ENCODE results near the gene CFDP1.

Gene CFDP1

GRCh38 chr16:75308011-75308410 lies 125.3 kb downstream of the CFDP1 start:
- Histone ChIP-seq H3K27ac (ENCODE audit: low read depth, low read length, severe bottlenecking) (no peak overlapping the region), H3K4me1 (ENCODE audit: control insufficient read depth, insufficient read depth, low read length, poor library complexity, severe bottlenecking) (peaks cover 38% of the 10 kb centered on the region), H3K4me3 (ENCODE audit: extremely low read depth, insufficient read depth, low read length, poor library complexity, severe bottlenecking) (no peak overlapping the region), H3K36me3 (ENCODE audit: control insufficient read depth, insufficient read depth, low read length) (peaks cover 21% of the 10 kb centered on the region), H3K9me3 (ENCODE audit: control insufficient read depth, low read length) (no peaks in the 10 kb centered on the region)
- WGBS, 2 experiments (ENCODE audit: insufficient coverage in 2 of 2), result 94% methylated on average over 2 of the region's 3 CpGs; no CpG with 5 or more reads in 1 of the 2 experiments

- no peak overlapping the region for H3K27ac ChIP-seq (ENCODE audit: low read depth, low read length, severe bottlenecking)
These were observed 125.8 kb downstream of the CFDP1 start for GRCh38 chr16:75307506-75307905.

DNA sequence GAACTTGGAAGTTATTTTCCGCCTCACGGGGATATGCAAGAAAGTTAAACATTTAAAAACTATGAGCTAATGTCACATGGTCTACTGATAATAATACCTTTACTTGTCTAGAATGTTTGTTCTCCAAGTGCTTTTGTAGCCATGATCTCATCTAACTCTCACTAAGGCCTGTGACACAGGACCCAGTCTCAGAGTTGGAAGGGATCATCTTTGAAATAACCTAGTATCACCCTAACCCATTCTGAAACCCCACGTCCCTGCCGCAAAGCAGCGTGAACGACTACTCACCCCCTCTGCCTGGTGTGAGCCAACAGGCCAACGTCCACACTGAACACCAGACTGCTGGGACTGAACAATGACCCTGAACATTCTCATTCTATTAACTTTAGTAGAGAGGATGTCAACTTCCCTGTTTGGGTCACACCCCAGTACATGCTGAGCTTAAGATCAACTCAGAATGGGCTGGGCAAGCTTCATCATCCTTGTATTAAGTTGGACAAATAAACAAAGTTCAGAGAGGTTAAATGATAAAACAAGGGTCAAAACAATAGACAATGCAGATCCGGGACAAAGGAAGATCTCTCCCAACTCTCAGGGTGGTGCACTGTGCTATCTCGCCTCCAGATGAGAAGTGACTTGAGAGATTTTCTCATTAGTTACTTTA lies 127.1 kb downstream of the CFDP1 start:
- Histone ChIP-seq H3K9me3 (ENCODE audit: control insufficient read depth, low read length) (no peaks in the 10 kb centered on the region), H3K27ac (ENCODE audit: low read depth, low read length, severe bottlenecking) (peak overlapping the region; percentile 98), H3K36me3 (ENCODE audit: control insufficient read depth, insufficient read depth, low read length) (peaks cover 26% of the 10 kb centered on the region), H3K4me3 (ENCODE audit: extremely low read depth, insufficient read depth, low read length, poor library complexity, severe bottlenecking) (no peak overlapping the region), H3K4me1 (ENCODE audit: control insufficient read depth, insufficient read depth, low read length, poor library complexity, severe bottlenecking) (peaks cover 53% of the 10 kb centered on the region)
- 90 to 94% methylated on average over 6 to 7 of the region's 9 CpGs for WGBS, 2 experiments (ENCODE audit: insufficient coverage in 2 of 2)

More at GRCh38 chr16:75307506-75307905, 125.8 kb downstream of the CFDP1 start:
- WGBS, 2 experiments (ENCODE audit: insufficient coverage in 2 of 2), result 84 to 87% methylated on average over 2 of the region's 3 CpGs
- Histone ChIP-seq H3K4me1 (ENCODE audit: control insufficient read depth, insufficient read depth, low read length, poor library complexity, severe bottlenecking) (peaks cover 40% of the 10 kb centered on the region), H3K36me3 (ENCODE audit: control insufficient read depth, insufficient read depth, low read length) (peaks cover 25% of the 10 kb centered on the region), H3K4me3 (ENCODE audit: extremely low read depth, insufficient read depth, low read length, poor library complexity, severe bottlenecking) (no peak overlapping the region), H3K9me3 (ENCODE audit: control insufficient read depth, low read length) (no peaks in the 10 kb centered on the region)

DNA sequence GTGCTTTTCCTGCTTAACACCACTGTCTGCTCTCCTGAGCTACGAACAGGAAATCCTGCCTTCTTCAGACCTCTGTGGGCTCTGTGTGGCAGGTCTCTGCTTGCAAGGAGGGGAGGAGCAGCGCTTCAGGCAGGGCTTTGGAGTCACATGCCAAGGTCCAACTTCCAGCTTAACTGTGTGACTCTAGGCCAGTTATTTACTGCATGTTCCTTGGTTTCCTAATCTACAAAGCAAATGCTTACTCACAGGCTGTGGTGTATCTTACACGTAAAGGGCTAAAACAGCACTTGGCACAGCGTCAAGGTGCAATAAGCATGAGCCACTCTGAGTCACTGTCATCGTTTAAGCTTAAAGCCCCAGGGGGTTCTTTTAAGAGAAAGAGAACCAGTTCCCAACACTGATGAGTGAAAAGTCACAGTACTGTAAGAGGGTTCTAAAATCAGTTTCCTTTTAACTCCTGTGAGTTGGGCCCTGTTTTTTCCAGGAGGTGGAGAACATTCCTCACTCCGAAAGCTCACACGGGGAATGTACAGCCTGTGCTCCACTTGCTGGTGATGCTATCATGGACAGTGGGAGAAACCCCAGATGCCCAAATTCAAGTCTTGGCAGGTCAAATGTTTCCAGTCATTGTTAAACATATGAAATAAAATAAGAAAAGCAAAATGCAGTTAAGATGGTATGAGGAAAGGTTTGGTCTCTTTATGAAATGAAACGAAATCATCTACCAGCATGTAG lies 127.8 kb downstream of the CFDP1 start:
- H3K4me3 ChIP-seq (ENCODE audit: extremely low read depth, insufficient read depth, low read length, poor library complexity, severe bottlenecking), result no peak overlapping the region
- H3K4me1 ChIP-seq (ENCODE audit: control insufficient read depth, insufficient read depth, low read length, poor library complexity, severe bottlenecking), result peaks cover 53% of the 10 kb centered on the region
- WGBS, 2 experiments (ENCODE audit: insufficient coverage in 2 of 2), result 56 to 67% methylated on average over 7 to 8 of the region's 8 CpGs
- H3K36me3 ChIP-seq (ENCODE audit: control insufficient read depth, insufficient read depth, low read length), result peaks cover 31% of the 10 kb centered on the region
- no peaks in the 10 kb centered on the region for H3K9me3 ChIP-seq (ENCODE audit: control insufficient read depth, low read length)
- H3K27ac ChIP-seq (ENCODE audit: low read depth, low read length, severe bottlenecking), result peak overlapping the region; percentile 98

GRCh38 chr16:75304521-75305363 lies 128.6 kb downstream of the CFDP1 start:
- WGBS, 2 experiments (ENCODE audit: insufficient coverage in 2 of 2), result 90 to 95% methylated on average over 4 of the region's 4 CpGs
- peaks cover 53% of the 10 kb centered on the region for H3K4me1 ChIP-seq (ENCODE audit: control insufficient read depth, insufficient read depth, low read length, poor library complexity, severe bottlenecking)
- H3K9me3 ChIP-seq (ENCODE audit: control insufficient read depth, low read length), result no peaks in the 10 kb centered on the region
- H3K36me3 ChIP-seq (ENCODE audit: control insufficient read depth, insufficient read depth, low read length), result peaks cover 37% of the 10 kb centered on the region
- H3K4me3 ChIP-seq (ENCODE audit: extremely low read depth, insufficient read depth, low read length, poor library complexity, severe bottlenecking), result no peak overlapping the region
- H3K27ac ChIP-seq (ENCODE audit: low read depth, low read length, severe bottlenecking), result peak overlapping the region; percentile 98

- Histone ChIP-seq H3K36me3 (ENCODE audit: control insufficient read depth, insufficient read depth, low read length) (peaks cover 51% of the 10 kb centered on the region), H3K9me3 (ENCODE audit: control insufficient read depth, low read length) (no peaks in the 10 kb centered on the region), H3K4me3 (ENCODE audit: extremely low read depth, insufficient read depth, low read length, poor library complexity, severe bottlenecking) (no peak overlapping the region), H3K27ac (ENCODE audit: low read depth, low read length, severe bottlenecking) (peak overlapping the region; percentile 16), H3K4me1 (ENCODE audit: control insufficient read depth, insufficient read depth, low read length, poor library complexity, severe bottlenecking) (peaks cover 50% of the 10 kb centered on the region)
- 83 to 100% methylated on average over 1 of the region's 1 CpG for WGBS, 2 experiments (ENCODE audit: insufficient coverage in 2 of 2)
These were observed 131.5 kb downstream of the CFDP1 start for GRCh38 chr16:75301804-75302203.

- Histone ChIP-seq H3K4me1 (ENCODE audit: control insufficient read depth, insufficient read depth, low read length, poor library complexity, severe bottlenecking) (peaks cover 23% of the 10 kb centered on the region), H3K27ac (ENCODE audit: low read depth, low read length, severe bottlenecking) (no peak overlapping the region), H3K4me3 (ENCODE audit: extremely low read depth, insufficient read depth, low read length, poor library complexity, severe bottlenecking) (no peak overlapping the region), H3K9me3 (ENCODE audit: control insufficient read depth, low read length) (no peaks in the 10 kb centered on the region), H3K36me3 (ENCODE audit: control insufficient read depth, insufficient read depth, low read length) (peaks cover 70% of the 10 kb centered on the region)
- 97 to 100% methylated on average over 4 to 6 of the region's 6 CpGs for WGBS, 2 experiments (ENCODE audit: insufficient coverage in 2 of 2)
These were observed 135.0 kb downstream of the CFDP1 start for GRCh38 chr16:75298267-75298666.

- Histone ChIP-seq H3K36me3 (ENCODE audit: control insufficient read depth, insufficient read depth, low read length) (peaks cover 76% of the 10 kb centered on the region), H3K27ac (ENCODE audit: low read depth, low read length, severe bottlenecking) (no peak overlapping the region), H3K4me1 (ENCODE audit: control insufficient read depth, insufficient read depth, low read length, poor library complexity, severe bottlenecking) (peaks cover 12% of the 10 kb centered on the region), H3K9me3 (ENCODE audit: control insufficient read depth, low read length) (no peaks in the 10 kb centered on the region), H3K4me3 (ENCODE audit: extremely low read depth, insufficient read depth, low read length, poor library complexity, severe bottlenecking) (no peak overlapping the region)
- 100% methylated on average over 1 of the region's 1 CpG for whole genome bisulfite sequencing, 2 experiments (ENCODE audit: insufficient coverage in 2 of 2)
These were observed 136.7 kb downstream of the CFDP1 start for GRCh38 chr16:75296606-75297005.

DNA sequence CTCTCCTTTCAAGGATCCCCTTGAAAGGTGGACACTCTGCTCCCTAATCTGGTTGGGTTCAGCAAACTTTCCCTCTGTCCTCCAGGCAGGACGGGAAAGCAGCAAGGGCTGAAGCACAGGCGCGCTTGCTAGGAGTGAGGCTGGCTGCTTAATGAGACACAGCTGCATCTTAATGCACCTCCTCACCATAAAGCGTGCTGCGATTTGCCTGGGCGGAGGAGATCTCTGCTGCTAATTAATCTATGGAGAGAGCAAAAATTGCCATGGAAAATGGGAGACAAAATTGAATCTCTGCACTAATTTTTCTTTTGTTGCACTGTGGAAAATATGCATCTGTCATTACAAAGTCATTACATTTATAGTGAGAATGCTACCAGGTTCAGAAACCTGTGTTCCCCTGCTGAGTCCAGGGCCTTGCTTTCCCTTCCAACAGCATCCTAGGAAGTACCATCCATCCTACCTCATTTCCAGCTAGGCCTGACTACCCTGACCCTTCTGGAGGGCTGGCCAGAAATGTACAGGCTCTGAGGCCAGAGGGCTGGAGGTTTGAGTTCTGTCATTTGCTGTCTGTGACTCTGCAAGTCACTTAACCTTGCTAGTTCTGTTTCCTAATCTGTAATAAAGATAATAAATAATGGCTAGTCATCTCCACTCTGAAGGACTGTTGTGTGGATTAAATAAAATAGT lies 138.4 kb downstream of the CFDP1 start:
- Histone ChIP-seq H3K36me3 (ENCODE audit: control insufficient read depth, insufficient read depth, low read length) (peaks cover 70% of the 10 kb centered on the region), H3K27ac (ENCODE audit: low read depth, low read length, severe bottlenecking) (no peak overlapping the region), H3K9me3 (ENCODE audit: control insufficient read depth, low read length) (no peaks in the 10 kb centered on the region), H3K4me1 (ENCODE audit: control insufficient read depth, insufficient read depth, low read length, poor library complexity, severe bottlenecking) (peaks cover 8% of the 10 kb centered on the region), H3K4me3 (ENCODE audit: extremely low read depth, insufficient read depth, low read length, poor library complexity, severe bottlenecking) (no peak overlapping the region)
- 100% methylated on average over 3 of the region's 6 CpGs for WGBS, 2 experiments (ENCODE audit: insufficient coverage in 2 of 2)

DNA sequence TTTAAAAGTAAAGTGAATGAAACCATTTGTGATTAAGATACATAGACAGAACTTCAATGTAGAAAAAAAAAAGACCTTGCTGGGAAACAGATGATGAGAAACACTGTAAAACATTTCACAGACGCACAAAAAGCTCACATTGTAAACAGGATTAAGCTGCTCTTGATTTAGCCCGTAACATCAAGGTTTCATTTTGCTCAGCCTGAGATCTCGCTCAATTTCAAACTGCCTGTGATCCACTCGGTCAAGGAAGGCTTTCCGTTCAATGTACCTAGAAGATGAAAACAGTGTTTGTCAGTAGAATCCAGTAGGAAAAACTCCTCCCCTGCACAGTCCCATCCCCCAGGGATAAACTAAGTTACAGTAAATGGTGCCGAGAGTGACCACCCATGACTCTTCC lies 139.5 kb downstream of the CFDP1 start:
- H3K4me1 ChIP-seq (ENCODE audit: control insufficient read depth, insufficient read depth, low read length, poor library complexity, severe bottlenecking), result peaks cover 17% of the 10 kb centered on the region
- no peak overlapping the region for H3K4me3 ChIP-seq (ENCODE audit: extremely low read depth, insufficient read depth, low read length, poor library complexity, severe bottlenecking)
- H3K27ac ChIP-seq (ENCODE audit: low read depth, low read length, severe bottlenecking), result no peak overlapping the region
- WGBS, 2 experiments (ENCODE audit: insufficient coverage in 2 of 2), result 93 to 97% methylated on average over 2 to 5 of the region's 6 CpGs
- H3K9me3 ChIP-seq (ENCODE audit: control insufficient read depth, low read length), result no peaks in the 10 kb centered on the region
- H3K36me3 ChIP-seq (ENCODE audit: control insufficient read depth, insufficient read depth, low read length), result peaks cover 61% of the 10 kb centered on the region

Data from mesodermal cell (in vitro differentiated cells).